ENCODE results near the gene PPIB.

PPIB gene

DNA sequence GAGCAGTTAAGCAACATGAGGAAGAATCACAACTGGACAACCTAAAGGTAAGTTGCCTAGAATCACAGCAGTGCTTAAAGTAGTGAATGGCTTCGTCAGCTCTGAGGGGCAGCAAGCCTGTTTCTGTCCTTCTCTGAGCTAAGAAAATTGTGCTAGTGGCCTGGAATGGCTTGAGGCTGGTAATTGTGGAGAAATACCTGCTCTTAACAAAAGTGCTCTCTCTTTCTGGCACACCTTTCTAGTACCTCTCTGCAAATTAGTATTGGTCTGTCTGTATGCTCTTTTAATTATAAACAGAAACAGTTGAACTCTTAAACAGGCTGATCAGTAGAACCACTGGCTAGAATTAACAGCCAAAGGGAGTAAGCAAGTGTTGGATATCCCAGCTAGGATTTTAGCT, 55.5 kb downstream of the PPIB start:
- DNase-seq (ENCODE audit: low spot score), result no peak
